Spleen (tissue), 7 donors: ENCODE data around the gene RAB4A.

Experiments
- POLR2A ChIP-seq, 3 donors: fragments of 450-650 bp; IDR thresholded peaks; one replicate each; pipeline ENCODE4 v1.5.1; 2017; ENCODE audit warnings: antibody characterized with exemption in 3 of 3, mild to moderate bottlenecking in 1 of 3
- TF ChIP-seq, protein P1 (sequence below), 11 experiments: fragments of 200-600 bp in 7 of 11; fragments of 450-650 bp in 4 of 11; sonication (generic) in 4 of 11; IDR thresholded peaks in 8 of 11; conservative IDR thresholded peaks in 3 of 11; 1 replicate in 7 of 11; 2 replicates in 4 of 11; pipeline versions ENCODE4 v1.4.0 to v1.8.0; 2016 to 2021; ENCODE audit warnings: antibody characterized with exemption in 11 of 11, inconsistent platforms in 4 of 11, mild to moderate bottlenecking in 1 of 11
- donor health status: DM: no; HTN: no; CAD: no; lungs with moderate emphysema.
- donor health status: DM: no; HTN: no; CAD: no.
- donor health status: DM: no; HTN: no; CAD: no.

DNA sequence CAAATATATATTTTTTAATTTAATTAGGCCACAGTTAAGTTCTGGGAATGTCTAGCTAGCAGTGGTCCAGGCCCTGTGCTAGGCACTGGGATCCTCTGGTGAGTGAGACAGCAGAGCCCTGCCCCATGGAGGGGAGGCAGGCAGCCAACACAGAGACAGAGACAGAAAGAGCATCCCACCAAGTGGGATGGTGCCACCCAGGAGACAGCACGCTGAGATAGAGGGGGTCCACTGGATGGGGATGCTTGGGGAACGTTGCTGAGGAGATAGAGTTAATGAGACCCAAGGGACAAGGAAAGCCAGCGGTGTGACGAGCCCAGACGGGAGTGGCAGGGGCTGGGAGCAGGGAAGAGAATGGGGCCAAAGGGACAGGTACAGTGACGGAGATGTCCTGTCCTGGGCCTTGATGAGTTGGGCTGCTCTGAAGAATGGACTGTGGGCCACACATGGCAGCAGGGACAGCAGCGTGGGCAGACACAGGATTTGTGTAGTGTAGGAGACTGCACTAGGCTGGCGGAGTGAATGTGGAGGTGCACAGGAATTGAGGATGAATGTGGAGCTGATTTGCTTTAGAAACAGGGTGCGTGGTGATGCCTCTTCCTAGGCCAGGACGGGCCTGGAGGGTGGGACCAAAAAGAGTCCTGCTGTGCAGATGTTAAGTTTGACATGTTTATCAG is 22.8 kb downstream of the RAB4A start:
- TF ChIP-seq, protein P1, sequence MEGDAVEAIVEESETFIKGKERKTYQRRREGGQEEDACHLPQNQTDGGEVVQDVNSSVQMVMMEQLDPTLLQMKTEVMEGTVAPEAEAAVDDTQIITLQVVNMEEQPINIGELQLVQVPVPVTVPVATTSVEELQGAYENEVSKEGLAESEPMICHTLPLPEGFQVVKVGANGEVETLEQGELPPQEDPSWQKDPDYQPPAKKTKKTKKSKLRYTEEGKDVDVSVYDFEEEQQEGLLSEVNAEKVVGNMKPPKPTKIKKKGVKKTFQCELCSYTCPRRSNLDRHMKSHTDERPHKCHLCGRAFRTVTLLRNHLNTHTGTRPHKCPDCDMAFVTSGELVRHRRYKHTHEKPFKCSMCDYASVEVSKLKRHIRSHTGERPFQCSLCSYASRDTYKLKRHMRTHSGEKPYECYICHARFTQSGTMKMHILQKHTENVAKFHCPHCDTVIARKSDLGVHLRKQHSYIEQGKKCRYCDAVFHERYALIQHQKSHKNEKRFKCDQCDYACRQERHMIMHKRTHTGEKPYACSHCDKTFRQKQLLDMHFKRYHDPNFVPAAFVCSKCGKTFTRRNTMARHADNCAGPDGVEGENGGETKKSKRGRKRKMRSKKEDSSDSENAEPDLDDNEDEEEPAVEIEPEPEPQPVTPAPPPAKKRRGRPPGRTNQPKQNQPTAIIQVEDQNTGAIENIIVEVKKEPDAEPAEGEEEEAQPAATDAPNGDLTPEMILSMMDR (IDR thresholded peaks at IDR 0.05 in 8 of 11, conservative IDR thresholded peaks at IDR 0.05 in 3 of 11): no peak
- TF ChIP-seq POLR2A (IDR thresholded peaks at IDR 0.05): no peak
